IMR-90 (cell line): ENCODE data around the gene LIAS. TPM values are rescaled to one million over a fixed set of nuclear protein-coding genes. Genes with fewer than 3 reads are reported as not detected.

Experiments used
- ATAC-seq: fragments of 200-7000 bp; cut with Tn5 transposase; 2 replicates; pipeline ENCODE4 v1.9.1; 2020; ENCODE audit warnings: low read depth, mild to moderate bottlenecking, moderate library complexity
- BruUV-seq: library from RNA; stranded (reverse); fragments of 400-500 nt; replicated peaks from 2 replicates; lab custom pipeline; 2021; lab: Mats Ljungman, UMichigan
- CTCF ChIA-PET: fragments of 300-600 bp; formaldehyde crosslinking; extraction: SDS; loops from one replicate; lab custom pipeline; 2021; ENCODE audit warnings: antibody characterized with exemption; lab: Yijun Ruan, JAX
- POLR2A ChIA-PET: fragments of 300-600 bp; sonication (Branson Sonifier 250); formaldehyde crosslinking; loops from one replicate; lab custom pipeline; 2022; ENCODE audit warnings: antibody characterized with exemption; ENCODE audit not compliant: unreplicated experiment; lab: Charles Lee
- DNase-seq: peaks from one replicate; pipeline ENCODE4 v3.0.0; 2013
- H2AFZ ChIP-seq: replicated peaks from 2 replicates; pipeline ENCODE3; 2013; ENCODE audit warnings: low read length, mild to moderate bottlenecking; ENCODE audit not compliant: poor library complexity
- H2AK5ac ChIP-seq: 2 replicates; pipeline ENCODE4 v1.6.1; 2013; ENCODE audit warnings: low read depth, low read length, inconsistent platforms
- H2AK9ac ChIP-seq: replicated peaks from 2 replicates; pipeline ENCODE3; 2013; ENCODE audit warnings: mild to moderate bottlenecking, low read depth, low read length, moderate library complexity; ENCODE audit not compliant: poor library complexity
- H2BK120ac ChIP-seq: 2 replicates; pipeline ENCODE4 v1.6.1; 2013; ENCODE audit warnings: low read depth, low read length, inconsistent platforms
- H2BK15ac ChIP-seq: 3 replicates; pipeline ENCODE4 v1.6.1; 2013; ENCODE audit warnings: low read depth, low read length, inconsistent platforms
- H2BK20ac ChIP-seq: 2 replicates; pipeline ENCODE4 v1.6.1; 2013; ENCODE audit warnings: low read depth, mild to moderate bottlenecking, inconsistent platforms, low read length, moderate library complexity
- H2BK5ac ChIP-seq: 2 replicates; pipeline ENCODE4 v1.6.1; 2013; ENCODE audit warnings: mild to moderate bottlenecking, low read depth, low read length, inconsistent platforms; ENCODE audit not compliant: poor library complexity, severe bottlenecking
- H3K14ac ChIP-seq: replicated peaks from 2 replicates; pipeline ENCODE4 v1.6.1; 2013; ENCODE audit warnings: low read depth, low read length, inconsistent platforms
- H3K18ac ChIP-seq: 2 replicates; pipeline ENCODE4 v1.6.1; 2013; ENCODE audit warnings: low read depth, low read length, control low read depth
- H3K23ac ChIP-seq: 2 replicates; pipeline ENCODE4 v1.6.1; 2013; ENCODE audit warnings: low read depth, low read length, inconsistent platforms
- H3K27ac ChIP-seq: 2 replicates; pipeline ENCODE4 v1.5.1; 2013; ENCODE audit warnings: mild to moderate bottlenecking, control low read depth, low read length; ENCODE audit not compliant: insufficient read depth
- H3K27me3 ChIP-seq: 2 replicates; pipeline ENCODE4 v1.6.1; 2013; ENCODE audit warnings: low read length; ENCODE audit not compliant: control insufficient read depth, insufficient read depth
- H3K36me3 ChIP-seq: 2 replicates; pipeline ENCODE4 v1.6.1; 2013; ENCODE audit warnings: low read length, mixed read lengths; ENCODE audit not compliant: control insufficient read depth, insufficient read depth
- H3K4ac ChIP-seq: 2 replicates; pipeline ENCODE4 v1.6.1; 2013; ENCODE audit warnings: low read depth, low read length, inconsistent platforms
- H3K4me1 ChIP-seq: 2 replicates; pipeline ENCODE4 v1.6.1; 2013; ENCODE audit warnings: low read length, mixed read lengths; ENCODE audit not compliant: control insufficient read depth, insufficient read depth
- H3K4me2 ChIP-seq: 2 replicates; pipeline ENCODE4 v1.6.1; 2013; ENCODE audit warnings: low read depth, mild to moderate bottlenecking, control low read depth, low read length, moderate library complexity
- H3K4me3 ChIP-seq: 2 replicates; pipeline ENCODE4 v1.5.1; 2013; ENCODE audit warnings: low read depth, mild to moderate bottlenecking, control low read depth, low read length, moderate library complexity; ENCODE audit not compliant: insufficient read depth
- H3K56ac ChIP-seq: 2 replicates; pipeline ENCODE4 v1.6.1; 2013; ENCODE audit warnings: low read length, inconsistent platforms; ENCODE audit not compliant: insufficient read depth; ENCODE audit errors: extremely low read depth
- H3K79me1 ChIP-seq, 2 experiments: 2 replicates each; pipeline ENCODE4 v1.6.1; 2013; ENCODE audit warnings: low read length in 2 of 2, inconsistent platforms in 1 of 2, low read depth in 1 of 2
- H3K9ac ChIP-seq: 2 replicates; pipeline ENCODE4 v1.6.1; 2013; ENCODE audit warnings: low read depth, low read length, control low read depth
- H3K9me1 ChIP-seq: 2 replicates; pipeline ENCODE4 v1.6.1; 2013; ENCODE audit warnings: low read length, inconsistent platforms; ENCODE audit not compliant: insufficient read depth
- H3K9me3 ChIP-seq: 2 replicates; pipeline ENCODE4 v1.6.1; 2013; ENCODE audit warnings: low read length; ENCODE audit not compliant: control insufficient read depth, insufficient read depth
- H4K20me1 ChIP-seq: 2 replicates; pipeline ENCODE4 v1.6.1; 2013; ENCODE audit warnings: low read length, inconsistent platforms; ENCODE audit not compliant: insufficient read depth
- H4K5ac ChIP-seq: 2 replicates; pipeline ENCODE4 v1.6.1; 2013; ENCODE audit warnings: mild to moderate bottlenecking, low read depth, low read length, control low read depth
- H4K8ac ChIP-seq, 2 experiments: 2 replicates each; pipeline ENCODE4 v1.6.1; 2013; ENCODE audit warnings: low read depth in 2 of 2, low read length in 2 of 2, control low read depth in 1 of 2, inconsistent platforms in 1 of 2
- H4K91ac ChIP-seq: 2 replicates; pipeline ENCODE4 v1.6.1; 2013; ENCODE audit warnings: low read depth, low read length, inconsistent platforms; ENCODE audit not compliant: insufficient read depth
- NFE2L2 ChIP-seq: fragments of 150-350 bp; IDR thresholded peaks from 2 replicates; pipeline ENCODE4 v1.6.1; 2016; ENCODE audit warnings: low read depth, mild to moderate bottlenecking, low read length
- POLR2A ChIP-seq: IDR thresholded peaks from 2 replicates; pipeline ENCODE4 v1.6.1; 2012; ENCODE audit warnings: mild to moderate bottlenecking, low read depth, low read length
- RFX5 ChIP-seq: IDR thresholded peaks from 2 replicates; pipeline ENCODE4 v1.8.0; 2012; ENCODE audit warnings: low read depth, mild to moderate bottlenecking, low read length, moderate library complexity
- SMC3 ChIP-seq: fragments of 150-350 bp; IDR thresholded peaks from 2 replicates; pipeline ENCODE4 v1.6.1; 2016; ENCODE audit warnings: low read depth, mild to moderate bottlenecking, antibody characterized with exemption, low read length, moderate library complexity
- WGBS, 2 experiments: methylation state at CpG; one replicate each; pipeline versions ENCODE4 v1.1.5 to v1.1.7; 2013; ENCODE audit warnings: missing lambda C conversion rate in 2 of 2; ENCODE audit not compliant: insufficient read length in 1 of 2; ENCODE audit errors: extremely low coverage in 2 of 2; 5-methylcytosine and 5-hydroxymethylcytosine counted together
- dilution Hi-C: fragments of 300-500 bp; cut with HindIII; formaldehyde crosslinking; loops from one replicate; pipeline ENCODE4 v1.14.3; 2018; ENCODE audit warnings: low sequenced_read_pairs; ENCODE audit not compliant: unreplicated experiment
- in situ Hi-C: fragments of 300-500 bp; cut with MboI; formaldehyde crosslinking; loops from 3 replicates; pipeline ENCODE4 v1.14.3; 2019; ENCODE audit warnings: low sequenced_read_pairs, inconsistent platforms, mixed read lengths
- intact Hi-C: fragments of 100-400 bp; cut with micrococcal nuclease; formaldehyde crosslinking; loops from 2 replicates; pipeline ENCODE4 v1.10.0; 2022
- polyA plus RNA-seq, 3 experiments: library from polyadenylated mRNA; depleted of rRNA; stranded (reverse); fragments of >200 nt; gene quantifications; 2 replicates each; pipeline ENCODE4 v1.2.3, GENCODE V29; 2012; ENCODE audit warnings: low replicate concordance in 1 of 3
- total RNA-seq: library from RNA; depleted of rRNA; stranded (reverse); fragments of >200 nt; gene quantifications from 2 replicates; pipeline ENCODE4 v1.2.3, GENCODE V29; 2012
- TF ChIP-seq, protein P1 (sequence below): fragments of 150-350 bp; IDR thresholded peaks from 2 replicates; pipeline ENCODE4 v1.6.1; 2016; ENCODE audit warnings: low read depth, mild to moderate bottlenecking, low read length, moderate library complexity, borderline replicate concordance

LIAS gene
- total and polyA plus RNA-seq, 2 of the 4 experiments (the other 2 are of a cell fraction): 3.2 to 7.8 TPM

DNA sequence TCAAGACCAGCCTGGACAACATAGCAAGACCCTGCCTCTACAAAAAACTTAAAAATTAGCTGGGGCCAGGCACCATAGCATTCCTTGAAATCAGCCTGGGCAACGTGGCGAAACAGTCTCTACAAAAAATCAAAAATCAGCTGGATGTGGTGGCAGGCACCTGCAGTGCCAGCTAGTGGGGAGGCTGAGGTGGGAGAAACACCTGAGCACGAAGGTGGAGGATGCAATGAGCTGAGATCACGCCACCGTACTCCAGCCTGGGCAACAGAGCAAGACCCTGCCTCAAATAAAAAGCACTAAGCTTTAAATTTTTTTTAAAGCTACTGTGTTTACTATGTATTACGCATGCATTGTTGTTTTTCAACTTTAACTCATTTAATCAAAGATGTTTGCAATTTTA is 3.4 kb upstream of the LIAS start:
- no peak overlapping the region for H4K5ac ChIP-seq
- peaks cover 5% of the 10 kb centered on the region for H3K4me1 ChIP-seq
- H4K91ac ChIP-seq: no peak overlapping the region
- H3K23ac ChIP-seq: no peak overlapping the region
- H3K18ac ChIP-seq: no peak overlapping the region
- dilution Hi-C loops: no loop called here
- no peaks in the 10 kb centered on the region for H3K9me3 ChIP-seq
- BruUV-seq: no TSS peak
- H2BK15ac ChIP-seq: no peak overlapping the region
- no peak overlapping the region for H3K27ac ChIP-seq
- peaks cover 56% of the 10 kb centered on the region for H4K20me1 ChIP-seq
- no peak overlapping the region for H2BK120ac ChIP-seq
- H3K14ac ChIP-seq: no peak overlapping the region
- H3K4me2 ChIP-seq: no peak overlapping the region
- intact Hi-C loops: no loop called here
- in situ Hi-C loops: no loop called here
- no peak overlapping the region for H3K56ac ChIP-seq
- H3K4me3 ChIP-seq: no peak overlapping the region
- no peaks in the 10 kb centered on the region for H3K27me3 ChIP-seq
- ChIA-PET CTCF (no interaction called here), POLR2A (interaction anchor here (0.6 kb wide), 1 partner anchor 484 kb away, joined by 3 read pairs; no protein-coding TSS in a partner anchor)
- peaks cover 40% of the 10 kb centered on the region for H3K36me3 ChIP-seq
- H3K79me1 ChIP-seq: peaks cover 33 to 60% of the 10 kb centered on the region in 2 experiments
- H2BK20ac ChIP-seq: no peak overlapping the region
- H4K8ac ChIP-seq: no peak overlapping the region
- no peak overlapping the region for H2AK5ac ChIP-seq
- H3K4ac ChIP-seq: no peak overlapping the region
- no CpG with 5 or more reads among the region's 6 CpGs for WGBS, 2 experiments
- no peak overlapping the region for H2BK5ac ChIP-seq
- H3K9ac ChIP-seq: no peak overlapping the region
- no peak overlapping the region for H2AK9ac ChIP-seq
- peaks cover 3% of the 10 kb centered on the region; the same call in 1 of the 2 replicates for H3K9me1 ChIP-seq
- ATAC-seq (no peak), DNase-seq (no peak)
- no peak overlapping the region for H2AFZ ChIP-seq
- TF ChIP-seq NFE2L2 (no peak), RFX5 (no peak), POLR2A (no peak), SMC3 (no peak)
- TF ChIP-seq, protein P1, sequence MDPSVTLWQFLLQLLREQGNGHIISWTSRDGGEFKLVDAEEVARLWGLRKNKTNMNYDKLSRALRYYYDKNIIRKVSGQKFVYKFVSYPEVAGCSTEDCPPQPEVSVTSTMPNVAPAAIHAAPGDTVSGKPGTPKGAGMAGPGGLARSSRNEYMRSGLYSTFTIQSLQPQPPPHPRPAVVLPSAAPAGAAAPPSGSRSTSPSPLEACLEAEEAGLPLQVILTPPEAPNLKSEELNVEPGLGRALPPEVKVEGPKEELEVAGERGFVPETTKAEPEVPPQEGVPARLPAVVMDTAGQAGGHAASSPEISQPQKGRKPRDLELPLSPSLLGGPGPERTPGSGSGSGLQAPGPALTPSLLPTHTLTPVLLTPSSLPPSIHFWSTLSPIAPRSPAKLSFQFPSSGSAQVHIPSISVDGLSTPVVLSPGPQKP: no peak
